ENCODE data around the gene MAGEE1.

DNA sequence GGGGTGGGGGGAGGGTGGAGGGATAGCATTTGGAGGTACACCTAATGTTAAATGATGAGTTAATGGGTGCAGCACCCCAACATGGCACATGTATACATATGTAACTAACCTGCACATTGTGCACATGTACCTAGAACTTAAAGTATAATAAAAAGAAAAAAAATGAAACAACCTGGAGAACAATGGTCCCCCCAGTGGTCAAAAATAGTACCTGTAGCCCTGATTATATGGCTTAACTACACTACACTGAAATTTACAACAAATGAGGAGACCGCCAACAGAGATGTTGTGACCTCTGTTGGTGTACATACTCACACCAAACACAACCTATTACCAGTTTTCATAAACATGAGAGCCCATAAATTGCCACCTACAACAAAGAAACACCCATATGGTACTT lies 7.3 kb upstream of the MAGEE1 start:
- no peak for TF ChIP-seq RAD21 (IDR thresholded peaks at IDR 0.05; ENCODE audit: low read length)
- TF ChIP-seq, protein P1, sequence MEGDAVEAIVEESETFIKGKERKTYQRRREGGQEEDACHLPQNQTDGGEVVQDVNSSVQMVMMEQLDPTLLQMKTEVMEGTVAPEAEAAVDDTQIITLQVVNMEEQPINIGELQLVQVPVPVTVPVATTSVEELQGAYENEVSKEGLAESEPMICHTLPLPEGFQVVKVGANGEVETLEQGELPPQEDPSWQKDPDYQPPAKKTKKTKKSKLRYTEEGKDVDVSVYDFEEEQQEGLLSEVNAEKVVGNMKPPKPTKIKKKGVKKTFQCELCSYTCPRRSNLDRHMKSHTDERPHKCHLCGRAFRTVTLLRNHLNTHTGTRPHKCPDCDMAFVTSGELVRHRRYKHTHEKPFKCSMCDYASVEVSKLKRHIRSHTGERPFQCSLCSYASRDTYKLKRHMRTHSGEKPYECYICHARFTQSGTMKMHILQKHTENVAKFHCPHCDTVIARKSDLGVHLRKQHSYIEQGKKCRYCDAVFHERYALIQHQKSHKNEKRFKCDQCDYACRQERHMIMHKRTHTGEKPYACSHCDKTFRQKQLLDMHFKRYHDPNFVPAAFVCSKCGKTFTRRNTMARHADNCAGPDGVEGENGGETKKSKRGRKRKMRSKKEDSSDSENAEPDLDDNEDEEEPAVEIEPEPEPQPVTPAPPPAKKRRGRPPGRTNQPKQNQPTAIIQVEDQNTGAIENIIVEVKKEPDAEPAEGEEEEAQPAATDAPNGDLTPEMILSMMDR (IDR thresholded peaks at IDR 0.05), result peak; percentile 49
- TF ChIP-seq, protein P2, sequence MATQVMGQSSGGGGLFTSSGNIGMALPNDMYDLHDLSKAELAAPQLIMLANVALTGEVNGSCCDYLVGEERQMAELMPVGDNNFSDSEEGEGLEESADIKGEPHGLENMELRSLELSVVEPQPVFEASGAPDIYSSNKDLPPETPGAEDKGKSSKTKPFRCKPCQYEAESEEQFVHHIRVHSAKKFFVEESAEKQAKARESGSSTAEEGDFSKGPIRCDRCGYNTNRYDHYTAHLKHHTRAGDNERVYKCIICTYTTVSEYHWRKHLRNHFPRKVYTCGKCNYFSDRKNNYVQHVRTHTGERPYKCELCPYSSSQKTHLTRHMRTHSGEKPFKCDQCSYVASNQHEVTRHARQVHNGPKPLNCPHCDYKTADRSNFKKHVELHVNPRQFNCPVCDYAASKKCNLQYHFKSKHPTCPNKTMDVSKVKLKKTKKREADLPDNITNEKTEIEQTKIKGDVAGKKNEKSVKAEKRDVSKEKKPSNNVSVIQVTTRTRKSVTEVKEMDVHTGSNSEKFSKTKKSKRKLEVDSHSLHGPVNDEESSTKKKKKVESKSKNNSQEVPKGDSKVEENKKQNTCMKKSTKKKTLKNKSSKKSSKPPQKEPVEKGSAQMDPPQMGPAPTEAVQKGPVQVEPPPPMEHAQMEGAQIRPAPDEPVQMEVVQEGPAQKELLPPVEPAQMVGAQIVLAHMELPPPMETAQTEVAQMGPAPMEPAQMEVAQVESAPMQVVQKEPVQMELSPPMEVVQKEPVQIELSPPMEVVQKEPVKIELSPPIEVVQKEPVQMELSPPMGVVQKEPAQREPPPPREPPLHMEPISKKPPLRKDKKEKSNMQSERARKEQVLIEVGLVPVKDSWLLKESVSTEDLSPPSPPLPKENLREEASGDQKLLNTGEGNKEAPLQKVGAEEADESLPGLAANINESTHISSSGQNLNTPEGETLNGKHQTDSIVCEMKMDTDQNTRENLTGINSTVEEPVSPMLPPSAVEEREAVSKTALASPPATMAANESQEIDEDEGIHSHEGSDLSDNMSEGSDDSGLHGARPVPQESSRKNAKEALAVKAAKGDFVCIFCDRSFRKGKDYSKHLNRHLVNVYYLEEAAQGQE (IDR thresholded peaks at IDR 0.05; ENCODE audit: low read depth, low read length), result no peak
- no peak for TF ChIP-seq JUND (IDR thresholded peaks at IDR 0.05)
